Kidney (tissue), 14 donors: Measurements from ENCODE around the gene FPGS. TPM values are rescaled to one million over a fixed set of nuclear protein-coding genes. Genes with fewer than 3 reads are reported as not detected.

Source experiments
- DNase-seq, 5 donors: peaks; one replicate each; pipeline ENCODE4 v3.0.0-alpha.2; 2013 to 2020
- FAIRE-seq: peaks from 2 replicates; lab custom pipeline; 2012; peaks lifted over from hg19 to GRCh38; lab: Jason Lieb, UNC
- H3K27ac ChIP-seq, 2 donors: one replicate each; pipeline ENCODE4 v1.7.0; 2013; ENCODE audit warnings: low read depth in 2 of 2, low read length in 2 of 2, inconsistent platforms in 1 of 2
- H3K27me3 ChIP-seq: one replicate; pipeline ENCODE4 v1.7.1; 2013; ENCODE audit warnings: low read length, inconsistent platforms; ENCODE audit not compliant: control insufficient read depth, insufficient read depth
- H3K36me3 ChIP-seq, 3 donors: one replicate each; pipeline versions ENCODE4 v1.7.0 to v1.7.1; 2013; ENCODE audit warnings: low read length in 3 of 3, control low read depth in 1 of 3, inconsistent platforms in 1 of 3; ENCODE audit not compliant: insufficient read depth in 3 of 3, control insufficient read depth in 2 of 3
- H3K4me1 ChIP-seq, 3 donors: one replicate each; pipeline versions ENCODE4 v1.7.0 to v1.7.1; 2013; ENCODE audit warnings: low read length in 3 of 3, inconsistent platforms in 1 of 3, low read depth in 1 of 3; ENCODE audit not compliant: control insufficient read depth in 2 of 3, insufficient read depth in 2 of 3
- H3K4me3 ChIP-seq, 3 donors: one replicate each; pipeline versions ENCODE4 v1.7.0 to v1.8.1; 2013; ENCODE audit warnings: low read length in 3 of 3, control low read depth in 1 of 3, inconsistent platforms in 1 of 3
- H3K9ac ChIP-seq, 3 donors: one replicate each; pipeline versions ENCODE4 v1.7.0 to v1.7.1; 2013; ENCODE audit warnings: low read length in 3 of 3, control low read depth in 1 of 3, inconsistent platforms in 1 of 3
- H3K9me3 ChIP-seq, 3 donors: one replicate each; pipeline versions ENCODE4 v1.7.0 to v1.7.1; 2013; ENCODE audit warnings: low read length in 3 of 3, control low read depth in 1 of 3, inconsistent platforms in 1 of 3; ENCODE audit not compliant: control insufficient read depth in 2 of 3, insufficient read depth in 1 of 3
- intact Hi-C: fragments of 100-400 bp; cut with DNase I; formaldehyde crosslinking; loops from one replicate; pipeline ENCODE4 v1.11.1; 2022
- polyA plus RNA-seq: library from polyadenylated mRNA; stranded (reverse); fragments of 350-450 nt; fragmentation: Illumina TruSeq; extraction: RNeasy Lipid Tissue Mini Kit (QIAGEN cat#74804); gene quantifications from one replicate; pipeline ENCODE4 v1.2.3, GENCODE V29; 2014; ENCODE audit warnings: low read depth, low replicate concordance; ENCODE audit not compliant: insufficient read depth
- total RNA-seq: library from RNA; stranded (reverse); fragmentation: NEBNext Ultra II Directional; extraction: Animal tissue kit (Norgen Biotek cat#: 25700); gene quantifications from one replicate; pipeline ENCODE4 v1.2.1, GENCODE V29; 2021
- TF ChIP-seq, protein P1 (sequence below): IDR thresholded peaks from 3 replicates; pipeline ENCODE4 v1.5.1; 2012; ENCODE audit warnings: mild to moderate bottlenecking, moderate library complexity, borderline replicate concordance; ENCODE audit not compliant: insufficient read depth; ENCODE audit errors: extremely low read depth
- donor health status: control.
- donor health status: control.
- donor health status: control.
- donor health status: control.
- donor health status: control.
- donor health status: DM: yes; HTN: yes; CAD: no.
- donor health status: Normal renal cell carcinoma (clear cell type).

FPGS gene
- total and polyA plus RNA-seq, 2 donors from 2014 or later = 44.0 to 77.2 TPM

DNA sequence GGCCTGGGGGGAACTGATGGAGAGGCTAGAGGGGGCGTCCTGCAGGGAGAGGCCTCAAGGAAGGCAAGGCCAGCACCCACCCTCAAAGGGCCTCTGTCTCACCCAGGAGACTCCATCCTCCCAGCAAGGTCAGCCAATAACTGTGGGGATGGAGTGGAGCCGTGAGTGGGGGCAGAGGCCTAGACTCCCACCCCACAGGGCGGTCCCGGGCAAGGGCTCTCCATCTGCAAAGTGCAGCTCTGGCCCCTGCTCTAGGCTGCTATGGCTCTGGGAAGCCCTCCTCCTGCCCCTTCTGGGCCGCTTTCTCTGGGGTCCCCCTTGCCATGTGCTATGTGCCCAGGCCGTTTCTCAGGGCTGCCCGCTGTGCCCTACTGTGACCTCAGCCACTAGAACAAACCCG is 14.0 kb downstream of the FPGS start:
- intact Hi-C loops = no loop called here
- no peak for FAIRE-seq

DNA sequence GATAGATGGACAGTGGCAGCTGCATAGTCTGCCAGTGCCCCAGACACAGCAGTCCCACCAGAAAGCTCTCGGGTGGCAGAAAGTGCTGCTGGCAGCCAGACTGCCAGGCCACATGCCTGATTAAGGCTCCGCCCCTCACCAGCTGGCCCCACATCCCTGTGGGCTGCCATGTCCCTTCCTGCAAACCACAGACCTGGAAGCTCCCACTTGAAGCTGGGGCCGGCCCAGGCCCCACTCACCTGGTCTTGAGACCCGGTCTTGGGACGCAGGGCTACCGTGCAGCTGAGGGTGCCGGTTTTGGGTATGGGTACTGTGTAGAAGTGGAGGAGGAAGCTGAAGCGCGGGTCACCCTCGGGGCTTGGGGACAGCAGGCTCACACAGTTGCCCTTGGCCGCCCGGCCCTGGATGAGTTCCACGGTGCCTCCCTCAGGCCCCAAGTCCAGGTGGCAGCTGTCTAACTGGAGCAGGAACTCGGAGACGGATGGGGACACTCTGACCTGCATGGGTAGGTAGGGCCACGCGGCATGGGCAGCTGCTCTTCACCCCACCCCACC is 15.3 kb downstream of the FPGS start:
- no peaks in the 10 kb centered on the region for H3K9me3 ChIP-seq
- TF ChIP-seq, protein P1, sequence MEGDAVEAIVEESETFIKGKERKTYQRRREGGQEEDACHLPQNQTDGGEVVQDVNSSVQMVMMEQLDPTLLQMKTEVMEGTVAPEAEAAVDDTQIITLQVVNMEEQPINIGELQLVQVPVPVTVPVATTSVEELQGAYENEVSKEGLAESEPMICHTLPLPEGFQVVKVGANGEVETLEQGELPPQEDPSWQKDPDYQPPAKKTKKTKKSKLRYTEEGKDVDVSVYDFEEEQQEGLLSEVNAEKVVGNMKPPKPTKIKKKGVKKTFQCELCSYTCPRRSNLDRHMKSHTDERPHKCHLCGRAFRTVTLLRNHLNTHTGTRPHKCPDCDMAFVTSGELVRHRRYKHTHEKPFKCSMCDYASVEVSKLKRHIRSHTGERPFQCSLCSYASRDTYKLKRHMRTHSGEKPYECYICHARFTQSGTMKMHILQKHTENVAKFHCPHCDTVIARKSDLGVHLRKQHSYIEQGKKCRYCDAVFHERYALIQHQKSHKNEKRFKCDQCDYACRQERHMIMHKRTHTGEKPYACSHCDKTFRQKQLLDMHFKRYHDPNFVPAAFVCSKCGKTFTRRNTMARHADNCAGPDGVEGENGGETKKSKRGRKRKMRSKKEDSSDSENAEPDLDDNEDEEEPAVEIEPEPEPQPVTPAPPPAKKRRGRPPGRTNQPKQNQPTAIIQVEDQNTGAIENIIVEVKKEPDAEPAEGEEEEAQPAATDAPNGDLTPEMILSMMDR = no peak
- no peaks in the 10 kb centered on the region for H3K4me1 ChIP-seq
- intact Hi-C loops = no loop called here
- H3K9ac ChIP-seq = no peak overlapping the region
- FAIRE-seq = no peak
- no peak overlapping the region for H3K27ac ChIP-seq
- H3K27me3 ChIP-seq = no peaks in the 10 kb centered on the region
- H3K36me3 ChIP-seq = peaks cover 0 to 38% (median 14%) of the 10 kb centered on the region in 3 donors
- H3K4me3 ChIP-seq = no peak overlapping the region
- peak in 2 of 5 donors; percentile 29 to 56 for DNase-seq

More for the DNA sequence above, 14.0 kb downstream of the FPGS start:
- H3K4me3 ChIP-seq = no peak overlapping the region
- DNase-seq = peak in 1 of 5 donors; percentile 34
- TF ChIP-seq, protein P1 = no peak
- H3K27ac ChIP-seq = no peak overlapping the region
- H3K27me3 ChIP-seq = no peaks in the 10 kb centered on the region
- no peak overlapping the region for H3K9ac ChIP-seq
- no peaks in the 10 kb centered on the region for H3K9me3 ChIP-seq
- no peaks in the 10 kb centered on the region for H3K4me1 ChIP-seq
- peaks cover 2 to 41% (median 16%) of the 10 kb centered on the region in 3 donors for H3K36me3 ChIP-seq

DNA sequence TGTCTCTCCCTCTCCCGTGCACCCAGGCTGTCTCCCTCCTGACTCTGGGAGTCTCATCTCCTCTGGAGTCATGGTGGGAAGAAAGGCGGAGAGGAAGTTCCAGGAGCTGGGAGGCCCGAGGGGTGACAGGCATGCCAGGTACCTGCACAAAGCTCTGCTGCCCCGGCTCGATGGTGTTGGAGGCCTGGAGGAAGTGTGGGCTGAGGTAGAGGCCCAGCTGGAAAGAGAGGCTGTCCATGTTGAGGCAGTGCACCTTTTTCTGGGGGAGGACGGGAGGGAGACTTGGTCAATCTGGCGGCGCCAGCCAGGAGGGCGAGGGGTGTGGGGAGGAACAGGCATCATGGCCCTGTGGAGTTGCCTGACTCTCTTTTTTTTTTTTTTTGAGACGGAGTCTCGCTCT is 15.9 kb downstream of the FPGS start:
- peaks cover 0 to 31% (median 13%) of the 10 kb centered on the region in 3 donors for H3K36me3 ChIP-seq
- no peak overlapping the region for H3K27ac ChIP-seq
- no peak overlapping the region for H3K9ac ChIP-seq
- H3K27me3 ChIP-seq = no peaks in the 10 kb centered on the region
- intact Hi-C loops = no loop called here
- no peaks in the 10 kb centered on the region for H3K9me3 ChIP-seq
- TF ChIP-seq, protein P1 = no peak
- DNase-seq (peak in 1 of 5 donors; percentile 50), FAIRE-seq (no peak)
- H3K4me3 ChIP-seq = no peak overlapping the region
- H3K4me1 ChIP-seq = no peaks in the 10 kb centered on the region
